HG03060 (cell line): ENCODE data around the gene CTXN2.

Experiments
- ATAC-seq: cut with Tn5 transposase; IDR thresholded peaks from one replicate; pipeline ENCODE4 v1.9.1; 2021; ENCODE audit warnings: low read depth, moderate number of reproducible peaks; ENCODE audit not compliant: unreplicated experiment

The CTXN2 gene

GRCh38 chr15:48221261-48221660 is 29.8 kb downstream of the CTXN2 start:
- no peak for ATAC-seq

GRCh38 chr15:48221885-48222284 is 30.4 kb downstream of the CTXN2 start:
- no peak for ATAC-seq

- no peak for ATAC-seq
Measured at GRCh38 chr15:48222627-48223026, 31.2 kb downstream of the CTXN2 start.

DNA sequence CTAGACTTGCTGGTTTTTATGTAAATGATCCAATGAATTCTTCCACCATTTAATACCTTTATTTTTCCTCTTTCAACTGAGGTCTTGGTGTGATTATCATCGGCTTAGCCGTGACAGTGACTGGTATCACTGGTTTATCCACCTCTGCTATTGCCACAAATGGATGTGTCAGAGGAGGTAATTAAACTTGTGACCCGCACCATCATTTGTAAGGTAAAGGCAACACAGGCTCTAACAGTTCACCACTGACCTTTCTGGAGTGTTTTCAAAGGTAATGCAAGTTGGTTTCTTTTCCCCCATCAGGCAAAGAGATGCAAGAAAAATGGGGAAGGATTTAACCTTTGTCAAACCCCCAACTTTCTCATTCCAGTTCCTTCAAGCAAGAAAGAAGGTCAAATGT is 34.3 kb downstream of the CTXN2 start:
- ATAC-seq = no peak

DNA sequence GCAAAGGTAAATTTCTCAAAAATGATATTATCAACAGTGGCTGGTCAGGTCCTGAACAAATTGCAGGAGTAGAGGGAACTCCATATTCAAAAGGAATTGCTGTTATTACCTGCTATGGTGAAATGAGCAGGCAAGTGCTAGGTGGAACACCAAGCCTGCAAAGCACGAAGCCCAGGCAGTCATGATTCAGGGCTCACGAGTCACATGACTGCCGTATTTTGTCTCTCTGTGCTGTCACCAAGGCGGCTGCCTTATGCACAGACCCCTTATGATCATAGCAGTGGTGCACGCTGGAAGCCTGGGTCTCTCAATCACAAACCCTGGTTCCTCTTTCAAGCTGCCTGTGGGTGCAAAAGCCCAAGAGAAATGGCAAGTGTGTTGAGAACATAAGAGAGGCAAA is 39.0 kb downstream of the CTXN2 start:
- no peak for ATAC-seq

DNA sequence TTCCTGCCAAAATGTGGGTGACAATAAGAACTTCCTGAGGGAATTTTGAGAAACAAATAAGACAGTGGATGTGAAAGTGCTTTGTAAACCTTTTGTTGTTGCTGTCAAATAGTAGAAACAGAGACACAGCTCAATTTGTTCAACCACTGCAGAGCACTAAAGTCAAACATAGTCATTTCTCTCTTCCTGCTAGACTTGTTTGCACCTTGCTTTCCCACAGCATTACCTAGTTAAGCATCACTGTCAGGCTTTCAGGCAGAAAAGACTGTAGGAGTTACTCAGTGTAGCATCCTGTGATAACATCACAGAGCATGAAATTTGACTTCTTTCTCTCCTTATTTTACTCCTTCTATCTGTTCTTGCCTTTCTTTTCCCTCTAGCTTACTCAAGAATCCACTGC is 41.8 kb downstream of the CTXN2 start:
- no peak for ATAC-seq

- no peak for ATAC-seq
Measured at GRCh38 chr15:48239334-48239733, 47.9 kb downstream of the CTXN2 start.

DNA sequence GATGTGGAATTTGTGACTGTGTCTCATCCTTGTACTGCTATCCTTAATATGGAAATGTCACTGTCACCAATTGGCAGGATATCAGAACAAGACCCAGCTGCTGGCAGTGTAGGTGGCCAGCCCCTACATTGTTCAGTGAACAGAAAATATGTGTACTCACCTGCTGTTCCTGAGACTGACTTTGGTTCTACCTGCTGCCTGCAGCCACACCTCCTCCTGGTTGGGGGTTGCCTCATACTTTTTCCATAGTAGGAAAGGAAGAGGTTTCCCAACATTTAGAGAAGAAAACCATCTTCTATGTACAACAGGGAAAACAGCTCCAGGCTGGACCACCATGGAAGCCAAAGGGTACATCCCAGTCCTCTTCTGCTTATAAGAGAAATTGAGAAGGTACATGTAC is 50.5 kb downstream of the CTXN2 start:
- ATAC-seq = no peak

DNA sequence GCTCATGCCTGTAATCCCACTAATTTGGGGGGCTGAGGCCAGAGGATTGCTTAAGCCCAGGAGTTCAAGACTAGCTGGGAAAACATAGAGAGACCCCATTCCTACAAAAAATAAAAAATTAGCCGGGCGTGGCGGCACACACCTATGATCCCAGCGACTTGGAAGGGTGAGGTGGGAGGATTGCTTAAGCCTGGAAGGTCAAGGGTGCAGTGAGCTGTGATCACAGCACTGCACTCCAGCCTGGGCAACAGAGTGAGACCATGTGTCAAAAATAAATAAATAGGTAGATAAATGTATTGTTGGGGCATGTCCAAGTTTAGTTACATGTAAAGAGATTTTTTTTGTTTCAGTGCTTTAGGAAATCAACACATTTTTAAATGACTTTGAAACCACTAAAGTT is 51.1 kb downstream of the CTXN2 start:
- ATAC-seq = no peak

GRCh38 chr15:48244921-48245320 is 53.5 kb downstream of the CTXN2 start:
- no peak for ATAC-seq

DNA sequence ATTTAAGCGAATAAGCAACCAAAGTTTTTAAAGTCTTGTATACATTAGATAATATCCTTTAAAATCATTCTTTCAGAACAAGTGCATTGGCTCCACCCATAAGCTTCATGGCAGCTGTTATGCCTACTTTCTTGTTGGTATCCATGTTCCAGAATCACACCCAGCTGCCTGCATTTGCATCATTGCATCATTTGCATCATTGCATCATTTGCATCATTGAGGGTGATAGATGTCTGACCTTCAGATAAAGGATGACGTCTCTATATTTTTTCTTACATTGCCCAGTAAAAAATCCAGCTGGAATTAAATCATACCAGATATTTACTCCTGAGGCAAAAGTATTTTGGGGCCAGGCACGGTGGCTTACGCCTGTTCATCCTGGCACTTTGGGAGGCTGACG is 56.9 kb downstream of the CTXN2 start:
- ATAC-seq = no peak

- ATAC-seq = no peak
Measured at GRCh38 chr15:48250640-48251076, 59.2 kb downstream of the CTXN2 start.

GRCh38 chr15:48253172-48253571 is 61.7 kb downstream of the CTXN2 start:
- no peak for ATAC-seq
